Heart left ventricle (tissue), 13 donors: Measurements from ENCODE around the gene PCBP1.

Experiments
- CTCF ChIP-seq, 12 donors: fragments of 200-600 bp; sonication (generic) in 4 of 12; IDR thresholded peaks; one replicate each; pipeline versions ENCODE4 v1.5.0 to v1.8.0; 2018 to 2022; ENCODE audit warnings: antibody characterized with exemption in 12 of 12, mild to moderate bottlenecking in 5 of 12
- POLR2A ChIP-seq, 2 donors: fragments of 450-650 bp; IDR thresholded peaks; one replicate each; pipeline ENCODE4 v1.6.1; 2017; ENCODE audit warnings: antibody characterized with exemption in 2 of 2, mild to moderate bottlenecking in 2 of 2, moderate library complexity in 2 of 2
- donor health status: ischemic (EF 13 %, LVEDD 7.1; RV severe dilation, severe dysfunction).
- donor health status: DM: no; HTN: yes; CAD: no.
- donor health status: DM: no; HTN: no; CAD: no.
- donor health status: ischemic (EF 25% LVEDD 6.9; RV normal size, moderate dysfunction).
- donor health status: ischemic (EF 25% LVEDD 5.7; RV mildly dilated, moderate dysfunction).
- donor health status: ischemic (EF 35%, LVEDD 5.7; RV mildly dilated, moderate dysfunction).
- donor health status: nonischemic (EF 11% LVEDD 7.7; RV severe dilation, severe dysfunction).
- donor health status: DM: yes; HTN: yes; CAD: no.
- donor health status: PGD.
- donor health status: ischemic (EF 29% LVEDD 5.4; RV normal size, mild dysfunction).
- donor health status: nonischemic (EF 23%, LVEDD 6.1; RV moderate dilation, normal function).

GRCh38 chr2:70095720-70096670 lies 8.7 kb downstream of the PCBP1 start:
- TF ChIP-seq CTCF (IDR thresholded peaks at IDR 0.05) (no peak), POLR2A (IDR thresholded peaks at IDR 0.05) (no peak)
